SH-SY5Y (cell line): Measurements from ENCODE around the gene PADI2.

Source experiments
- GATA2 ChIP-seq: IDR thresholded peaks from 2 replicates; pipeline ENCODE4 v1.6.1; 2011; ENCODE audit warnings: mild to moderate bottlenecking, low read depth, low read length
- GATA3 ChIP-seq: IDR thresholded peaks from 2 replicates; pipeline ENCODE4 v1.6.1; 2011; ENCODE audit warnings: low read depth, mild to moderate bottlenecking, low read length, moderate library complexity

- TF ChIP-seq GATA2 (no peak), GATA3 (no peak)
These were observed 47.5 kb downstream of the PADI2 start for GRCh38 chr1:17071794-17072193.
